ENCODE results near the gene EXD2. TPM values are rescaled to one million over a fixed set of nuclear protein-coding genes. Genes with fewer than 3 reads are reported as not detected.
A peak's percentile ranks its signal among the peaks of the same experiment; 100 is the strongest.

EXD2 gene
- 10 to 100 TPM in 3 of 4 donors, 1 to 10 TPM in 1; 4.6 to 52.1 (median 28.3) TPM for total RNA-seq

- Histone ChIP-seq H3K36me3 (no peaks in the 10 kb centered on the region), H3K27ac (peak within 1 kb of the TSS; percentile 71 to 75), H3K4me3 (peak within 1 kb of the TSS; percentile 85), H3K9me3 (no peaks in the 10 kb centered on the region), H3K27me3 (no peaks in the 10 kb centered on the region), H3K4me1 (no peaks in the 10 kb centered on the region)
- peak; percentile 86 for DNase-seq
- TF ChIP-seq CTCF (IDR thresholded peaks at IDR 0.05): peak in 1 of 4 experiments; percentile 13
- peak in 1 of 2 donors; percentile 35 for TF ChIP-seq POLR2A (IDR thresholded peaks at IDR 0.05)
- intact Hi-C loops (cut with DNase I; ENCODE audit: low total_unique reads): no loop called here
Measured at GRCh38 chr14:69191340-69192111, at the start of gene EXD2. Gene EXD2, plus strand, starts transcription at chr14:69191498. Its CDS starts 17,973 bp downstream, at chr14:69209471.

- Histone ChIP-seq H3K27ac (no peak overlapping the region), H3K4me1 (peaks cover 7 to 13% of the 10 kb centered on the region in 2 donors), H3K4me3 (no peak overlapping the region), H3K36me3 (no peaks in the 10 kb centered on the region), H3K27me3 (no peaks in the 10 kb centered on the region), H3K9me3 (no peaks in the 10 kb centered on the region)
- TF ChIP-seq CTCF (IDR thresholded peaks at IDR 0.05): no peak
- no peak for TF ChIP-seq POLR2A (IDR thresholded peaks at IDR 0.05)
- intact Hi-C loops (cut with DNase I; ENCODE audit: low total_unique reads): no loop called here
- DNase-seq: no peak
Measured at GRCh38 chr14:69141550-69141949, 49.7 kb upstream of the EXD2 start.

GRCh38 chr14:69142101-69142500, 49.2 kb upstream of the EXD2 start:
- no peaks in the 10 kb centered on the region for H3K36me3 ChIP-seq

GRCh38 chr14:69149461-69150244, 41.6 kb upstream of the EXD2 start:
- DNase-seq: no peak
- H3K27ac ChIP-seq: no peak overlapping the region
- H3K36me3 ChIP-seq: no peaks in the 10 kb centered on the region
- peaks cover 0 to 5% of the 10 kb centered on the region in 2 donors for H3K4me1 ChIP-seq
- intact Hi-C loops (cut with DNase I; ENCODE audit: low total_unique reads): no loop called here
- TF ChIP-seq CTCF (IDR thresholded peaks at IDR 0.05): no peak
- TF ChIP-seq POLR2A (IDR thresholded peaks at IDR 0.05): no peak
- no peaks in the 10 kb centered on the region for H3K9me3 ChIP-seq
- H3K27me3 ChIP-seq: no peaks in the 10 kb centered on the region
- no peak overlapping the region for H3K4me3 ChIP-seq

More at GRCh38 chr14:69142101-69142500, 49.2 kb upstream of the EXD2 start:
- H3K27ac ChIP-seq: no peak overlapping the region
- no peak overlapping the region for H3K4me3 ChIP-seq
- H3K9me3 ChIP-seq: no peaks in the 10 kb centered on the region
- peaks cover 7 to 13% of the 10 kb centered on the region in 2 donors for H3K4me1 ChIP-seq
- TF ChIP-seq POLR2A (IDR thresholded peaks at IDR 0.05) (no peak), CTCF (IDR thresholded peaks at IDR 0.05) (no peak)
- H3K27me3 ChIP-seq: no peaks in the 10 kb centered on the region
- no peak for DNase-seq
- intact Hi-C loops (cut with DNase I; ENCODE audit: low total_unique reads): no loop called here

Measured in uterus (tissue), 4 donors.